ENCODE measurements around the gene SYT8.

SYT8 gene

GRCh38 chr11:1846453-1846932, 11.7 kb downstream of the SYT8 start:
- no peak for DNase-seq

GRCh38 chr11:1847006-1847735, 12.4 kb downstream of the SYT8 start:
- DNase-seq, result no peak

GRCh38 chr11:1847926-1848639, 13.3 kb downstream of the SYT8 start:
- no peak for DNase-seq

DNA sequence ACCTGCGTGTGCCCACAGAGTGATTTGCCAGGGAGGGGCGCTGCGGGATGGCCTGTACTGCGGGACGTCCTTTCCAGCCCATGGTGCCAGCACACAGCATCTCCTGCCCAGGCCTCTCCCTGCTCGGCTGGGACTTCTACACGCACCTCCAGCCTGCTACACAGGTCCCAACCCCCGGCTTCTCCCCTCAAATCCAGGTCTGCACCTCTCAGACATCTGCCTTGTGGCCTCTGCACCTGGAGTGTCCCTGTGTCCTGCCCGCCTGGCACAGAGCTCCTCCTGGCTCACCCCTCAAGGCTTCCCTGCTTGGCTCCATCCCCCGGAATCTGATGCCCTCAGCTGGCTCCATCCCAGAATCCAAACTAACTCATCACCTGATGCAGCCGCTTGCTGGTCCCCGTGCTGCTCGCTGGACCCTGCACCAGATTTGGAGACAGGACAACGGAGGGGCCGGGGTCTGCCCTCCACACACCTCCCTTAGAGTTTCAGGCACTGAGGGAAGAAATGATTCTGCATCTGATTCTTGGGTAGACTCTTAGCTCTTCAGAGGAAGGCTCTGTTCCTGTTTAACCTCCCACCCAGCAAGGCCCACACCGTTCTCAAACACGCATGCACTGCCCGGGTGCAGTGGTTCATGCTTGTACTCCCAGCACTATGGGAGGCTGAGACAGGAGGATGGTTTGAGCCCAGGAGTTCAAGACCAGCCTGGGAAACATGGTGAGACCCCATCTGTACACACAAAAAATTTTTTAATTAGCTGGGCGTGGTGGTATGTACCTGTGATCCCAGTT, 14.0 kb downstream of the SYT8 start:
- DNase-seq, result no peak

GRCh38 chr11:1851468-1852180, 16.8 kb downstream of the SYT8 start:
- DNase-seq, result no peak

DNA sequence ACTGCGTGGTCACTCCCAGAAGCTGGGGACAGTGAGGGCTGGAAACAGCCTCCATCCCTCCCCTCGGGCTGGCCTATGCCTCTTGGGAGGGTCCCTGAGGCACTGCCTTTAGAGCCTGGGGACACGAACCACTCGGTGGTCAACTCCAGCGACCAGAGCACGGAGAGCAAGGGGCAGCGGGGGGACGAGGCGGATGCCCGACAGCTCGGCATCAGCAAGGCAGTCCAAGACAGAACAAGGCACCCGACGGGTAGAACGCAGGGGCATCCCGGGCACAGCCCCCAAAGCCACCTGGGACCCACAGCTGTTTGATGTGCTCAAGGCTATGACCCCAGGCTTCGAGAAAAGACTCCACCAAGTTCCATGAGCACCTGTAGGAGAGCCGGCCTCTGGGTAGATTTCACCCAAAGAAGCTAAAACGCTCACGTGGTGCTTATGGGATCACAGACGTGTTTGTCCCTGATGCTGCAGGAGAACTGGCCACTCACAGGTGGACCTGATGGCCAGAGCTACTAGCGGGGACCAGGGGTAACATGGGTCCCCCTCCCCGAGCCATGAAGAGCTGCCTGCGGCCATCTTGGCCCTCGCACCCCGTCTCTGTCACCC, 17.6 kb downstream of the SYT8 start:
- no peak for DNase-seq

GRCh38 chr11:1852877-1853276, 18.1 kb downstream of the SYT8 start, which contains the start of gene LSP1:
Gene LSP1 (plus strand): TSS chr11:1853084. CDS start chr11:1853145, 61 bp downstream.
- no peak for DNase-seq

- DNase-seq, result no peak
These were observed 18.8 kb downstream of the SYT8 start for GRCh38 chr11:1853376-1854131.

DNA sequence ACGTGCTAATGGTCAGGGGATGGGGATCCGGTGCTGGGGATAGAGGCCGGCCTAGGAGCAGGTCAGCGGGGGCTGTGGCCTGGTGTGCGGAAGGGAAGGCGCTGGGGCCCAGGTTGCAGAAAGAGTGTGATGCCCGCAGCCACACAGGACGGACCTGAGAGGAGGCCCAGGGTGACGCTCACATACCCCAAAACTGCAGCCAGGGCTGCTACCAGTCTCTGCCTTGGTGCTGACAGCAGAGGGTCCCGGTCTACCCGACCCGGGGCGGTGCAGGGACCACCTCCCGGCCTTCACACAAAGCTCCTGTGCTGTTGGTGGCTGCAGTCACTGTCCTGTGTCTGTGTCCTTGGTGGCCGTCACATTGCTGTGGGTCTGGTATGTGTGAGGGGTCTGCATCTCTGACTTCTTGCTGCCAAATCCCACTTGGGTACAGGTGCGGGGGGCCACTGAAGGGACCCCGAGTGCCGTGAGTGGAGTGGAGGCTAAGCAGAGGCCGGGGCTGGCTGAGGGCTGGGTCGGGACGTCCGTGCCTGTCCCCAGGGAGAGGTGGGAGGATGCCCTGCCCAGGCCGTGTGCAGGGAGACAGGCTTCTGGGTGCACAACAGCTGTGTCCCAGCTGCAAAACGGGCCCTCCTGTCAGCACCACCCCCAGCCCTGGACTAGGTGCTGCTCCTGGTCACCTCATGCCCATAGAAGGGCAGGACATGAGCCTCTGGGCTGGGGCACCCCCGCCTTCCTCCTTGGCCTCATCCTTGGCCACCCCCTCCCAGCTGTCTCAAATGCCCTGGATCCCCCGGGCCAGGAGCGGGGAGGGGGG, 19.6 kb downstream of the SYT8 start:
- DNase-seq, result no peak

DNA sequence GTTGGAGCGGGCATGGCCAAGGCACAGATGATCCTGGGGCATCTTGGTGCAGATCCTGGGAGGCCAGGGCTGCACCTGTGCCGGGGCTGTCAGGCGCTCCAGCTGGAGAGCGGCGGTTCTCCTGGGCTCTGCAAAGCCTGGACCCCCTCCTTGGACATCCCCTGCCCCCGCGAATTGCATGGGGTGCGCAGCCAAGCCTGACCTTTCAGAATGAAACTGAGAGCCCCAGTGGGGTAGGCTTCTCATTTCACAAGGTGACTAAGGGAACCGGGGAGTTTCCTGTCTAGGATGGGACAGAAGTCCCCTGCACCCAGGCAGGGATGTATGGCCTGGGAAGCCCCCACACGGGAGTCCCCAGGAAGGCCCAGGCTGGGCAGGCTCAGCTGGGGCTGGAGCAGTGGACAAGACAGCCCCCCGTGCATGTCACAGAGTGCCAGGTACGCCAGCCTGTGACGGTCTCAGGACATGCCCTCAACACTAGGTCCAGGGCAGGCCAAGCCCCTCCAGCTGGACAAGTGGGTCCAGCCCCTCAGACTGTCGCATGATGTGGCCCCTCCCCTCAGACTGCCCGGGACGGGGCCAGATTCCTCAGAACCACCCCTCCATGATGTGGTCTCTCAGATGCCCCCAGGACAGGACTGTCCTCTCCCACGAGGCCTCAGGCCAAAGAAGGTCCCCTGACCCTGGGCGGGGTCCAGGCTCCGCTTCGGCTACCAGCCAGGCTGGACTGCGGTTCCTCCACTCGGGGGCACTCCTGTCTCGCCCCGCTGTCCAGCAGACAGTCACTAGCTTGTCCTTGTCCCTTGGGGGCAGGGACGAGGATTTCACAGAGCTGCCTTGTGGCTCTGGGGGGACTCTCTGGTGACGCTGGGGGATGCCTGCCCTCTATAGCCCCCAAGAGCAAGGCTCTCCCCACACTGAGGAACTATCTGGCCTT, 20.4 kb downstream of the SYT8 start:
- no peak for DNase-seq

DNA sequence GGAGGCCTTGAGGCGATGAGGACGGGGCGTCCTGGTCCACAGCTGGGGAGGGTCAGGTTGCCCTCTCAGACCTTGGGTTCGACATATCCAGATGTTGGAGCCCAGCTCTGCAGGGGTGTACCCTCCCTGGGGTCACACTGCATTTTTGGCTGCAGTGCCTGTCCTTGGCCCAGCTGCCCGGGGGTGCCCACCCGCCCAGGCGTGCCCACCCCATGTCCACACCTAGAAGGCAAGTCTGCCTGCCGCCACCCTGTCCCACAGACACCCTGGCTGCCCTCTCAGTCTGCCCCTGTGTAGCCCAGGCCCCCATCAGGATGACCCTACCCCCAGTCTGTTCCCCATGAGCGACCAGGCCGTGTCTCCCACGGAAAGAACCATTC, 21.1 kb downstream of the SYT8 start:
- DNase-seq, result no peak

- no peak for DNase-seq
These were observed 21.7 kb downstream of the SYT8 start for GRCh38 chr11:1856306-1857005.

DNA sequence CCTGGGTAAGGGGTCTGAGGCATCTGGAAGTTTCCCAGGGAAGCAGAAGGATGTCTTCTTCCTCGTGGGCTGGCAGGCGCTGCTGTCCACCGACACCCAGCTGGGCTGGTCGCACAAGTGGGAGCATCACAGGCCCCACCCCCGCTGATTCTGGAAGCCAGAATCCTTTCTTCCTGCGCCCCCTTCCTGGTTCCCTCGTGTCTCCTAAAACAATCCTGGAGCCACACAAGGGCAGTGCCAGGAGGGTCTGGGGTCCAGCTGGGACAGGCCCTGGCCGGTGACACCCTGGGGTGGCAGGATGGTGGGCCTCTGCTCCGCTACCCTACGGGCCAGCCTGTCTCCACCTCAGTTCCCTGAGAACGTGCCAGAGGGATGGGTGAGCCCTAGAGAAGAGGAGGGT, 22.3 kb downstream of the SYT8 start:
- no peak for DNase-seq

DNA sequence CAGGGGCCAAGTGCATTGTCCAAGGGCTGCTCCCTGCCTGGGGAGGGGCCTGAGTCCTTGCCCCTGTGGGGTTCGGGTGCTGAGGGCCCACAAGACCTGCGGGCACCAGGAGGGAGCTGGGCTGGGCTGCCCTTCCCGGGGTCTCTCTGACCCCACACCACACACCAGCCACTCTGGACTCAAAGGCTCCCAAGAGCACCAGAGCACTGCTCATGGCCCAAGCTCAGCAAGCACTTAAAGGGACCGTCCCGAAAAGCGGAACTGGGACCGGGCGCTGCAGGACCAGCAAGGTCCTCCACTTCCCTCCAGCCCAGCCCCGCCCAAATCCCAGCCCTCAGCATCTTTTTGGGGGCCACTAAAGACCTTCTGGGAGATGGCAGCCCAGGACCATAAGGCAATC, 23.4 kb downstream of the SYT8 start:
- DNase-seq, result no peak

GRCh38 chr11:1858576-1858975, 23.8 kb downstream of the SYT8 start:
- DNase-seq, result no peak

DNA sequence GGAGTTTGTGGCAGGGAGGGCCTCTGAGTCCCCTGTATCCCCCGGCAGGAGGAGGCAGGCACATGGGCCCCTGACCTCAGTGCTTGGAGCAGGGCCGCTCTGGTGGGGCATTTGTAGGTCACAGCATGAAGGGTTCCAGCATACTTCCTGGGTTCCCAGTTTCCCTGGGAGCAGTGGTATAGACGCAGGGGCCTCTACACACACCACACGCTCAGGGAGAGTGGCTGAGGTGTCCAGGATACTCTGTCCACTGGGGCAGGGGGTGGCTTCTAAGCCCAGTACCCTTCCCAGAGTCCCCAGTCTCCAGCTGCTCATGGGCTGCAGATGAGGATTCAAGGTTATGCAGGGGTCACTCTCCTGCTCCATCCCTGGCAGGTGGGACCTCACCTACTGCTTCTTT, 24.2 kb downstream of the SYT8 start:
- no peak for DNase-seq

DNA sequence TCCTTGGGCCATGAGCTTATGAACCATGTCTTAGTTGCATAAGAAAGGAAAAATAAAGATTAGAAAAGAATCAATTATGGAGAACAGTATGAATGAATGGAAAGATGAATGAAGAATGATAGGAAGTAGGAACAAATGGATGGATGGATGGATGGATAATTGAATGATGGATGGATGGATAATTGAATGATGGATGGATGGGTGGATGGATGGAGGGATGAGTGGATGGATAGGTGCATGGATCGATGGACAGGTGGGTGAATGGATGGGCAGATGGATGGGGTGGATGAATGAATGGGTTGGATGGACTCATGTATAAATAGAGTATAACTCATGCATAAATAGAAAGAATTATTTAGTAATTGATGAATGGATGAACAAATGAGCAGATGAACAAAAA, 25.3 kb downstream of the SYT8 start:
- no peak for DNase-seq

- no peak for DNase-seq
These were observed 26.9 kb downstream of the SYT8 start for GRCh38 chr11:1861435-1862411.

All from NCI-H345 (cell line).